CD8-positive, alpha-beta memory T cell (primary cell): Measurements from ENCODE around the gene SLC35B2. TPM values are rescaled to one million over a fixed set of nuclear protein-coding genes. Genes with fewer than 3 reads are reported as not detected.

Experiments
- CTCF ChIA-PET: fragments of 350-600 bp; sonication (Branson Sonifier 250); formaldehyde crosslinking; loops from one replicate; lab custom pipeline; 2021; ENCODE audit warnings: antibody characterized with exemption; lab: Charles Lee
- POLR2A ChIA-PET: fragments of 350-600 bp; sonication (Branson Sonifier 250); formaldehyde crosslinking; loops from one replicate; lab custom pipeline; 2021; ENCODE audit warnings: antibody characterized with exemption; lab: Charles Lee
- DNase-seq, 5 donors: peaks; one replicate each; pipeline versions ENCODE4 v3.0.0 to v3.0.0-alpha.2; 2020 to 2022; ENCODE audit warnings: mixed read lengths in 1 of 5
- H3K27ac ChIP-seq: one replicate; pipeline ENCODE4 v1.7.0; 2013; ENCODE audit warnings: low read depth, mild to moderate bottlenecking, low read length, moderate library complexity
- H3K27me3 ChIP-seq: 2 replicates; pipeline ENCODE4 v1.7.0; 2013; ENCODE audit warnings: low read length, mild to moderate bottlenecking; ENCODE audit not compliant: insufficient read depth, poor library complexity, severe bottlenecking
- H3K36me3 ChIP-seq: 2 replicates; pipeline ENCODE4 v1.7.0; 2013; ENCODE audit warnings: mild to moderate bottlenecking, low read length, moderate library complexity; ENCODE audit not compliant: insufficient read depth
- H3K4me1 ChIP-seq: 2 replicates; pipeline ENCODE4 v1.7.0; 2013; ENCODE audit warnings: mild to moderate bottlenecking, low read length, moderate library complexity; ENCODE audit not compliant: insufficient read depth
- H3K4me3 ChIP-seq: 2 replicates; pipeline ENCODE4 v1.7.0; 2013; ENCODE audit warnings: mild to moderate bottlenecking, low read length
- H3K9me3 ChIP-seq: 2 replicates; pipeline ENCODE4 v1.7.0; 2013; ENCODE audit warnings: mild to moderate bottlenecking, low read length
- H3K27ac Mint-ChIP-seq, 8 donors: one replicate each; pipeline ENCODE4 v1.8.0; 2020 to 2021; ENCODE audit warnings: mixed read lengths in 8 of 8, mild to moderate bottlenecking in 6 of 8, inconsistent platforms in 3 of 8, moderate library complexity in 3 of 8
- H3K27me3 Mint-ChIP-seq, 2 donors: one replicate each; pipeline ENCODE4 v1.8.0; 2020 to 2021; ENCODE audit warnings: mixed read lengths in 2 of 2, mild to moderate bottlenecking in 1 of 2, moderate library complexity in 1 of 2
- H3K36me3 Mint-ChIP-seq, 3 donors: one replicate each; pipeline ENCODE4 v1.8.0; 2020 to 2021; ENCODE audit warnings: mixed read lengths in 3 of 3, inconsistent platforms in 1 of 3, mild to moderate bottlenecking in 1 of 3
- H3K4me1 Mint-ChIP-seq, 3 donors: one replicate each; pipeline ENCODE4 v1.8.0; 2020 to 2021; ENCODE audit warnings: mixed read lengths in 3 of 3, inconsistent platforms in 1 of 3, mild to moderate bottlenecking in 1 of 3
- H3K4me3 Mint-ChIP-seq, 7 donors: one replicate each; pipeline ENCODE4 v1.8.0; 2020 to 2021; ENCODE audit warnings: mixed read lengths in 7 of 7, mild to moderate bottlenecking in 6 of 7, moderate library complexity in 4 of 7, inconsistent platforms in 2 of 7
- H3K9me3 Mint-ChIP-seq, 5 donors: one replicate each; pipeline ENCODE4 v1.8.0; 2020 to 2022; ENCODE audit warnings: mixed read lengths in 5 of 5, mild to moderate bottlenecking in 3 of 5, moderate library complexity in 2 of 5, inconsistent platforms in 1 of 5
- polyA plus RNA-seq: library from polyadenylated mRNA; unstranded; fragments of 300-500 nt; fragmentation: Illumina TruSeq; gene quantifications from one replicate; pipeline ENCODE4 v1.2.3, GENCODE V29; 2021
- total RNA-seq, 2 experiments: library from RNA; stranded (reverse); gene quantifications; one replicate each; pipeline ENCODE4 v1.2.3, GENCODE V29; 2021

SLC35B2 gene
- total and polyA plus RNA-seq, 3 experiments from 2014 or later = 34.8 to 49.0 (median 35.7) TPM

DNA sequence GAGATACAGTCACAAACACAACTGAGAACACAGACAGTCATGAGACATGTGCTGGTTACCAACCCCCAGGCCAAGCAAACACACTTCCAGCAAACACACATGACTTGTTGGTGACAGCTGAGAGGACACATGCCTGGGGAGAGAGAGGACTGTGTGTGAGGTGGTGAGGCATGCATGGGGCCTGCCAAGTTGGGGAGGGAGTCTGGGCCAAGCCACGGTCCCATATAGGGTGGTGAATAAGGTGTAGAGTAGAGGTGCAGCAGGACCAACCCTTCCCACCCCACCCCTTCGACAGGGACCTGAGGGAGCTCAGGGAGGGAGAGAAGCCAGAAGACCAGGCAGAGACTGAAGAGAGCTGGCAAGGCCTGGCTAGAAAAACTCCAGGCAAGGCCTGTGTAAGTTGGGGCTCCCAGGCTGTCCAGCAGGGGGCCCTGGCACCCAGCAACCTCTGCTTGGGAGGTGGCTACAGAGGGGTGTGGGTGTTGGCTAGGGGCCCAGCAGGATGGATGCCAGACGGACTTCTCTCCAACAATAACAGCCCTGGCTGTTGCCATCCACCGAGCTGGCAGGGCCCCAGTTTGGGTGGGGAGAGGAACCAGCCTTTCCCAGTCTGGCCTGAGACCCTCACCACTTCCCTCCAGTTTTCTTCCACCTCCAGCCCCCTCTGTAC lies 35.9 kb downstream of the SLC35B2 start:
- Mint-ChIP-seq H3K9me3 (no peaks in the 10 kb centered on the region), H3K36me3 (no peaks in the 10 kb centered on the region), H3K27ac (peak overlapping the region in 5 of 8 donors; percentile 45 to 82 (median 71)), H3K27me3 (peaks cover 10 to 11% of the 10 kb centered on the region in 2 donors), H3K4me3 (peak overlapping the region in 4 of 7 donors; percentile 20 to 62 (median 38)), H3K4me1 (peaks cover 16 to 27% (median 17%) of the 10 kb centered on the region in 3 donors)
- POLR2A ChIA-PET = interaction anchor here (4.5 kb wide), 1 partner anchor 26 kb away, joined by 24 read pairs; the partner anchor contains the start of gene HSP90AB1
- no peak overlapping the region for H3K4me3 ChIP-seq
- H3K27ac ChIP-seq = peak overlapping the region; percentile 20
- peak; percentile 62 to 84 (median 66) for DNase-seq
- no peaks in the 10 kb centered on the region for H3K36me3 ChIP-seq
- H3K4me1 ChIP-seq = peaks cover 10% of the 10 kb centered on the region
- peaks cover 5% of the 10 kb centered on the region for H3K27me3 ChIP-seq
- H3K9me3 ChIP-seq = no peaks in the 10 kb centered on the region
- CTCF ChIA-PET = interaction anchor here (0.8 to 8.0 kb wide), 9 partner anchors 14 to 125 kb away, joined by 3 to 69 read pairs (median 3); partner anchors contain the start of genes AARS2 and SLC35B2

DNA sequence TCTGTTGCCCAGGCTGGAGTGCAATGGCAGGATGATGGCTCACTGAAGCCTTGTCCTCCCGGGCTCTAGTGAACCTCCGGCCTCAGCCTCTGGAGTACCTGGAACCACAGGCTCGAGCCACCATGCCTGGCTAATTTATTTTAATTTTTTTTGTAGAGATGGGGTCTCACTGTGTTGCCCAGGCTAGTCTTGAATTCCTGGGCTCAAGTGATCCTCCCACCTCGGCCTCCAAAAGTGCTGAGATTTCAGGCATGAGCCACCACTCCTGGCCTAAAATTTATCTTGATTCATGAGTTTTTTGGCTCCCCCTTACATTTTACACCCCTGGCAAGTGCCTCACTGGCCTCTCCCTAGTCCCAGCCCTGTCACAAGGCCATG lies 36.4 kb downstream of the SLC35B2 start:
- H3K9me3 Mint-ChIP-seq = no peaks in the 10 kb centered on the region
- peaks cover 12 to 15% of the 10 kb centered on the region in 2 donors for H3K27me3 Mint-ChIP-seq
- ChIA-PET POLR2A (interaction anchor here (0.7 to 4.5 kb wide), 2 partner anchors 27 to 131 kb away, joined by 3 to 24 read pairs; partner anchors contain the start of gene HSP90AB1), CTCF (interaction anchor here (0.8 to 8.0 kb wide), 6 partner anchors 15 to 124 kb away, joined by 3 to 69 read pairs (median 3); partner anchors contain the start of gene SLC35B2)
- Histone ChIP-seq H3K27ac (peak overlapping the region; percentile 20), H3K4me3 (no peak overlapping the region), H3K27me3 (peaks cover 5% of the 10 kb centered on the region), H3K4me1 (peaks cover 10% of the 10 kb centered on the region), H3K9me3 (no peaks in the 10 kb centered on the region), H3K36me3 (no peaks in the 10 kb centered on the region)
- H3K4me3 Mint-ChIP-seq = no peak overlapping the region
- H3K36me3 Mint-ChIP-seq = no peaks in the 10 kb centered on the region
- DNase-seq = no peak
- H3K4me1 Mint-ChIP-seq = peaks cover 16 to 27% (median 17%) of the 10 kb centered on the region in 3 donors
- H3K27ac Mint-ChIP-seq = peak overlapping the region in 3 of 8 donors; percentile 58 to 79 (median 71)

DNA sequence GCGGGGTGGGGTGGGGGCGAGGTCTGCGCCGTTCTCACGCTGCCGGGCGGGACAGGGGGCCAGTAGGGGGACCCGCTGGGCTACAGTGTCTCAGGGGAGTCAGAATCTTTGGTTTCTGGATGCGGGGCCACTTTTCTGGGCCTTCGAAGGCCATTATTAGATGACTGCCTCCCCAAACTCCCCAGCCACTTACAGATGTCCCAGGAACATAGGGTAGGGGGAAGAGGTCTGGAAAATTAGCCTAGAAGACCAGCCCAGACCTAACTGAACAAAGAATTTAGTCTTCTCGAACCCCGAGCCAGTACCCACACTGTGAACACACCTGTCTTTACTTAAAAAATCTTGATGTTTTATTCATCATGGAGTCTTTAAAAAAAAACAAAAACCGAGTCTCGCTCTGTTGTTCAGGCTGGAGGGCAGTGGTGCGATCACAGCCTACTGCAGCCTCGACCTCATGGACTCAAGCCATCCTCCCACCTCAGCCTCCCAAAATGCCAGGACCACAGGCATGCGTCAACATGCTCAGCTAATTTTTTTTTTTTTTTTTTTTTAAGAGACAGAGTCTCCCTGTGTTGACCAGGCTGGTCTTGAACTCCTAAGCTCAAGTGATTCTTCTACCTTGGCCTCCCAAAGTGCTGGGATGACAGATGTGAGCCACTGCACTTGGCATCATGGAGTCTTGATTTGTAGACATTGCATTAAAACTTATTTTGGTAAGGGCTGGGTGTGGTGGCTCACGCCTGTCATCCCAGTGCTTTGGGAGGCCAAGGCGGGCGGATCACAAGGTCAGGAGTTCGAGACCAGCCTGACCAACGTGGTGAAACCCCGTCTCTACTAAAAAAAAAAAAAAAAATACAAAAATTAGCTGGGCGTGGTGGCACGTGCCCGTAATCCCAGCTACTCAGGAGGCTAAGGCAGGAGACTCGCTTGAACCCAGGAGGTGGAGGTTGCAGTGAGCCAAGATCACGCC lies 37.2 kb downstream of the SLC35B2 start:
- CTCF ChIA-PET = interaction anchor here (1.4 to 2.1 kb wide), 2 partner anchors 28 to 36 kb away, joined by 3 to 7 read pairs; no protein-coding TSS in a partner anchor
- POLR2A ChIA-PET = interaction anchor here (0.7 kb wide), 1 partner anchor 132 kb away, joined by 3 read pairs; no protein-coding TSS in a partner anchor
- Histone ChIP-seq H3K27me3 (peaks cover 5% of the 10 kb centered on the region), H3K36me3 (no peaks in the 10 kb centered on the region), H3K27ac (peak overlapping the region; percentile 31), H3K9me3 (no peaks in the 10 kb centered on the region), H3K4me1 (peaks cover 10% of the 10 kb centered on the region), H3K4me3 (no peak overlapping the region)
- Mint-ChIP-seq H3K4me3 (peak overlapping the region in 2 of 7 donors; percentile 20 to 49), H3K27me3 (peaks cover 12 to 16% of the 10 kb centered on the region in 2 donors), H3K4me1 (peaks cover 16 to 27% (median 17%) of the 10 kb centered on the region in 3 donors), H3K9me3 (no peaks in the 10 kb centered on the region), H3K27ac (no peak overlapping the region), H3K36me3 (no peaks in the 10 kb centered on the region)
- DNase-seq = no peak

DNA sequence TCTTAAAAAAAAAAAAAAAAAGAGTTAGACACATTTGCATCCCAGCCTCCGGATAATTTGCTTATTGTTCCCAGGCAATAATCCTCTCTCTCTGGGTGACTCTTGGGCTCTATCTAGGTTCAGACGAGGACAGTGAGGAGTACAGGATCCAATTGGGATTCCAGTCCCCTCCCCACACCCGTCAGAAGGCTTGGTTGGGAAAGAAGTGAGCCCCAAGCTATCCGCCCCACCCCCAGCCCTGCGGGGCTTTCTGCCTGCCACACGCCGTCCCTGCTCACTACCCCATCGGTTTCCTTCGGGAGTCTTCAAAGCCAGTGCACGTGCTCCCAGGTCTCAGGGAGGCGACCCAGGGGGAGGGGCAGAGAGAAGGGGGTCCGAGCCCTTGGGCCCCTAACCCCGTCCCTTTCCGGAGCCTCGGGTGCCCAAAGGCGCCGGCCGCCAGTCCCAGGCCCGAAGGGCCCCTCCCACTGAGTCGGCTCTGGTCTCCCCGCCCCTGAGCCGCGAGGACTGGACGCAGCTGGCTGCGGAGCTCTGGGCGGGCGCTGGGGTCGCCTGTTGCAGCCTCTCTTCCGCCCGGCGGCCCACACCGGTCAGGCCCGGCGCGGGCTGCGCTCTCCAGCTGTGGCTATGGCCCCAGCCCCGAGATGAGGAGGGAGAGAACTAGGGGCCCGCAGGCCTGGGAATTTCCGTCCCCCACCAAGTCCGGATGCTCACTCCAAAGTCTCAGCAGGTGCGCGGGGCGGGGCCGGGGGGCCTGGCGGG lies 38.1 kb downstream of the SLC35B2 start:
- Mint-ChIP-seq H3K36me3 (no peaks in the 10 kb centered on the region), H3K4me3 (peak overlapping the region in 3 of 7 donors; percentile 45 to 75 (median 50)), H3K27me3 (peaks cover 12 to 18% of the 10 kb centered on the region in 2 donors), H3K9me3 (no peaks in the 10 kb centered on the region), H3K4me1 (peaks cover 12 to 22% (median 13%) of the 10 kb centered on the region in 3 donors), H3K27ac (no peak overlapping the region)
- ChIA-PET POLR2A (no interaction called here), CTCF (interaction anchor here (0.6 to 2.1 kb wide), 2 partner anchors 37 to 530 kb away, joined by 3 to 7 read pairs; no protein-coding TSS in a partner anchor)
- no peaks in the 10 kb centered on the region for H3K9me3 ChIP-seq
- H3K4me3 ChIP-seq = peak overlapping the region; percentile 37
- peaks cover 5% of the 10 kb centered on the region for H3K27me3 ChIP-seq
- H3K4me1 ChIP-seq = peaks cover 10% of the 10 kb centered on the region
- H3K36me3 ChIP-seq = no peaks in the 10 kb centered on the region
- peak overlapping the region; percentile 51 for H3K27ac ChIP-seq
- peak in 1 of 5 donors; percentile 17 for DNase-seq

DNA sequence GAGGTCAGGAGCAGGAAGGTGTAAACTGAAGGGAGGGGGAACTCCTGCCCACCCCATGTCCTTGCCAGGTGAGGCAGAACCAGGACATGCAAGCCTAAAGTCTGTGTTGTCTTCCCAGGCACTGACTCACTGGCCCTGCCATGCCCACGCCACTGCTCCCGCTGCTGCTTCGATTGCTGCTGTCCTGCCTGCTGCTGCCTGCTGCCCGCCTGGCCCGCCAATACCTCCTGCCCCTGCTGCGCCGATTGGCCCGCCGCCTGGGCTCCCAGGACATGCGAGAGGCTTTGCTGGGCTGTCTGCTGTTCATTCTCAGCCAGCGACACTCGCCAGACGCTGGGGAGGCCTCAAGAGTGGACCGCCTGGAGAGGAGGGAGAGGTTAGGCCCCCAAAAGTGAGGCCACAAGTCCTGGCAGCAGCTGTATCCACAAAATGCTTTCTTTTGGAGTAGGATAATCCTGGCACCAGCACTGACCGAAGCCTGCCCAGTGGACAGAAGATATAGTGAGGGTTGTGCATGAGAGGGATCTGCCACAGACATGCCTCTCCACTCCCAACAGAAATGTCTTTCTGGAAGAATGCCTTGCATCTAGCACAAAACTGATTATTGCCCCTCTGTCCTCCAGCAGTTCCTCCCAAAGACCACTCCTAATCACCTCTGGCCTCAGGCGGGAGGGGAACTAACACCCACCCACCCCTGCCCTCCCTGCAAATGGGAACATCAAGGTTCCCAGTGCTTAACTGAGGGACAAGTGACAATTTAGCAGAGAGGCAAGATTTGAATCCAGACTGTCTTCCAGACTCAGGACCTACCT lies 39.8 kb downstream of the SLC35B2 start:
- H3K4me3 ChIP-seq = no peak overlapping the region
- Mint-ChIP-seq H3K36me3 (no peaks in the 10 kb centered on the region), H3K27ac (no peak overlapping the region), H3K4me3 (no peak overlapping the region), H3K27me3 (peaks cover 12 to 22% of the 10 kb centered on the region in 2 donors), H3K4me1 (peaks cover under 1 to 12% (median 4%) of the 10 kb centered on the region in 3 donors), H3K9me3 (no peaks in the 10 kb centered on the region)
- no peaks in the 10 kb centered on the region for H3K36me3 ChIP-seq
- peaks cover 5% of the 10 kb centered on the region for H3K27me3 ChIP-seq
- DNase-seq = no peak
- ChIA-PET CTCF (interaction anchor here (0.6 kb wide), 1 partner anchor 39 kb away, joined by 3 read pairs; no protein-coding TSS in a partner anchor), POLR2A (no interaction called here)
- H3K4me1 ChIP-seq = peaks cover 4% of the 10 kb centered on the region
- no peaks in the 10 kb centered on the region for H3K9me3 ChIP-seq
- H3K27ac ChIP-seq = no peak overlapping the region

DNA sequence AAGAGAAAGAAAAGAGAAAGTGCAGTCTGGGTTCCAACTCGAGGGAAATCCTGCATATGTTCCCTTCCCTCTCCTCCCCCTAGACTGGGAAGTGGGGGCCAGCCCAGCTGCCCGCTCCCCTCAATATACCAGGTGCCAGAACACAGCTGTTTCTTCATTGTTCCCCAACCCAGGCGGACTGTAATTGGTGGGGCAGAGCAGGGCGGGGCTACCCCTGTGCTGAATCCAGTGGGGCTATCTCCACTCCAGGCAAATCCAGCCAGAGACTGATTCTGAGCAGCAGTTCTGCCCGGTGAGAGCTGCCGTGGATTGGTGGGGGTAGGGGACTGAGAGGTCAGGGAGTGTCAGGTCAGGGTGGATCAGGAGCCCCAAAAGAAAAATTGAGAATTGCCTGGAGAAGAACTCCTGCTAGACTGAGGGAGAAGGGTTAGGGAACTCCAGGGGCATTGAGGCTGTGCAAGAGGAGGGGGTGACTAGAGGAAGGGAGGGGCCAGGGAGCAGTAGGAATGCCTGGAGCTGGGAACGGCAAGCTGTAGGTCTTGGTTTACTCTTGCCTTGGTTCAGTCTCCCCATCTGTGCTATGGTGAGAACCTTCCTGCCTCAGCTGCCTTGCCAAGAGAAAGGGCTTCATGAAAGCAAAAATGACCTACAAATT lies 40.5 kb downstream of the SLC35B2 start, which contains the start of gene MYMX:
TSS of gene MYMX (plus strand) at position 250 of the 655 bp plus-strand sequence. CDS start 546 bp downstream, outside the sequence.
- H3K4me3 ChIP-seq = no peak within 1 kb of the TSS
- H3K9me3 ChIP-seq = no peaks in the 10 kb centered on the region
- Mint-ChIP-seq H3K36me3 (no peaks in the 10 kb centered on the region), H3K9me3 (no peaks in the 10 kb centered on the region), H3K27ac (no peak within 1 kb of the TSS), H3K4me1 (peaks cover 0 to 8% (median 3%) of the 10 kb centered on the region in 3 donors), H3K27me3 (peaks cover 12 to 24% of the 10 kb centered on the region in 2 donors), H3K4me3 (peak within 1 kb of the TSS in 1 of 7 donors; percentile 15)
- ChIA-PET CTCF (interaction anchor here (0.6 to 0.7 kb wide), 2 partner anchors 15 to 40 kb away, joined by 3 read pairs; no protein-coding TSS in a partner anchor), POLR2A (no interaction called here)
- H3K36me3 ChIP-seq = no peaks in the 10 kb centered on the region
- no peak within 1 kb of the TSS for H3K27ac ChIP-seq
- peaks cover 5% of the 10 kb centered on the region for H3K27me3 ChIP-seq
- DNase-seq = no peak
- H3K4me1 ChIP-seq = peaks cover 2% of the 10 kb centered on the region
